Adrenal gland (tissue), 5 donors: ENCODE data around the gene CLCN7.

Experiments
- POLR2A ChIP-seq, 2 donors: fragments of 450-650 bp; IDR thresholded peaks; one replicate each; pipeline ENCODE4 v1.6.1; 2017; ENCODE audit warnings: antibody characterized with exemption in 2 of 2, mild to moderate bottlenecking in 2 of 2, moderate library complexity in 1 of 2
- TF ChIP-seq, protein P1 (sequence below), 6 experiments: fragments of 450-650 bp in 4 of 6; fragments of 200-600 bp in 2 of 6; sonication (generic) in 1 of 6; IDR thresholded peaks; 1 replicate in 5 of 6; 2 replicates in 1 of 6; pipeline versions ENCODE4 v1.5.1 to v1.8.0; 2016 to 2021; ENCODE audit warnings: antibody characterized with exemption in 6 of 6, mild to moderate bottlenecking in 2 of 6, moderate library complexity in 1 of 6
- donor health status: DM: no; HTN: no; CAD: no.

DNA sequence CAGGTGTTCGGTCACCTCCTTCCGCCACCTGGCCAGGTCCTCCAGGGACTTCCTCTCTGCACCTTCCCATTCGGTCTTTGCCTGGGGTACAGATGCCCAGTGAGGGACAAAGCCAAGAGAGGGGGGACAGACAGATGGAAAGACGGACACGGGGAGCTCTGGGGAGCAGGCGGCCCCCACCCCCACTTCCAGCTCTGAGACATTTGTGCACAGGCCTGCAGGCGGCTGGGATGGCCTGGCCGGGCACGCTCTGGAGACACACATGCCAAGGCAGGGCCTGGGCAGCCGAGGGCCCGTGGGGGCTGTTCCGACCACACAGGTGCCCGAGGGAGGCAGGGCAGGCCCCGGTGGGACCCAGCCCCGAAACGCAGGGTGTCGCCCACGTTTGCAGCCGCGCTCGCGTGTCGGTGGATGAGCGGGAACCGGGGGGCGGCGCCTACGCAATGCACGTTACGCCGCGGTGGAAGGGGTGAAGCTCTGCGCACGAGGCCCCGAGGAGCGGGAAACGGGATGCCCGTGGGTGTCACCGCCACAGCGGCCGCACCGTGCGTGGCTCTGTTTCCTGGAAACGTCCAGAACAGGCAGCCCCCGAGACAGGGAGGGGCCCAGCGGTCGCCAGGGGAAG lies 38.0 kb downstream of the CLCN7 start:
- TF ChIP-seq POLR2A (IDR thresholded peaks at IDR 0.05): no peak
- TF ChIP-seq, protein P1, sequence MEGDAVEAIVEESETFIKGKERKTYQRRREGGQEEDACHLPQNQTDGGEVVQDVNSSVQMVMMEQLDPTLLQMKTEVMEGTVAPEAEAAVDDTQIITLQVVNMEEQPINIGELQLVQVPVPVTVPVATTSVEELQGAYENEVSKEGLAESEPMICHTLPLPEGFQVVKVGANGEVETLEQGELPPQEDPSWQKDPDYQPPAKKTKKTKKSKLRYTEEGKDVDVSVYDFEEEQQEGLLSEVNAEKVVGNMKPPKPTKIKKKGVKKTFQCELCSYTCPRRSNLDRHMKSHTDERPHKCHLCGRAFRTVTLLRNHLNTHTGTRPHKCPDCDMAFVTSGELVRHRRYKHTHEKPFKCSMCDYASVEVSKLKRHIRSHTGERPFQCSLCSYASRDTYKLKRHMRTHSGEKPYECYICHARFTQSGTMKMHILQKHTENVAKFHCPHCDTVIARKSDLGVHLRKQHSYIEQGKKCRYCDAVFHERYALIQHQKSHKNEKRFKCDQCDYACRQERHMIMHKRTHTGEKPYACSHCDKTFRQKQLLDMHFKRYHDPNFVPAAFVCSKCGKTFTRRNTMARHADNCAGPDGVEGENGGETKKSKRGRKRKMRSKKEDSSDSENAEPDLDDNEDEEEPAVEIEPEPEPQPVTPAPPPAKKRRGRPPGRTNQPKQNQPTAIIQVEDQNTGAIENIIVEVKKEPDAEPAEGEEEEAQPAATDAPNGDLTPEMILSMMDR (IDR thresholded peaks at IDR 0.05): no peak
